Urinary bladder (tissue), 4 donors: Measurements from ENCODE around the gene MARCHF3. TPM values are rescaled to one million over a fixed set of nuclear protein-coding genes. Genes with fewer than 3 reads are reported as not detected.

Source experiments
- DNase-seq: peaks from one replicate; pipeline ENCODE4 v3.0.0-alpha.2; 2015; ENCODE audit errors: extremely low spot score
- H3K27ac ChIP-seq: one replicate; pipeline ENCODE4 v1.5.1; 2013; ENCODE audit warnings: low read depth, mild to moderate bottlenecking, moderate library complexity
- H3K36me3 ChIP-seq: one replicate; pipeline ENCODE4 v1.6.1; 2013; ENCODE audit warnings: mild to moderate bottlenecking, moderate library complexity; ENCODE audit not compliant: insufficient read depth
- H3K4me1 ChIP-seq: one replicate; pipeline ENCODE4 v1.6.1; 2013; ENCODE audit warnings: mild to moderate bottlenecking, moderate library complexity; ENCODE audit not compliant: insufficient read depth
- H3K4me3 ChIP-seq: one replicate; pipeline ENCODE4 v1.5.1; 2013; ENCODE audit warnings: low read depth, low read length
- WGBS: extraction: QIAGEN DNeasy Blood & Tissue Kit; methylation state at CpG from one replicate; pipeline ENCODE4 v1.1.7; 2013; 5-methylcytosine and 5-hydroxymethylcytosine counted together
- polyA plus RNA-seq: library from polyadenylated mRNA; stranded (reverse); fragments of 200-250 nt; gene quantifications from one replicate; pipeline ENCODE4 v1.2.3, GENCODE V29; 2013
- total RNA-seq: library from RNA; depleted of rRNA; stranded (reverse); fragments of >200 nt; gene quantifications from one replicate; pipeline ENCODE4 v1.2.3, GENCODE V29; 2014
- donor health status: healthy with polysubstance abuse.
- donor health status: healthy.

Gene MARCHF3
- total and polyA plus RNA-seq, 2 donors = 8.6 to 9.2 TPM

DNA sequence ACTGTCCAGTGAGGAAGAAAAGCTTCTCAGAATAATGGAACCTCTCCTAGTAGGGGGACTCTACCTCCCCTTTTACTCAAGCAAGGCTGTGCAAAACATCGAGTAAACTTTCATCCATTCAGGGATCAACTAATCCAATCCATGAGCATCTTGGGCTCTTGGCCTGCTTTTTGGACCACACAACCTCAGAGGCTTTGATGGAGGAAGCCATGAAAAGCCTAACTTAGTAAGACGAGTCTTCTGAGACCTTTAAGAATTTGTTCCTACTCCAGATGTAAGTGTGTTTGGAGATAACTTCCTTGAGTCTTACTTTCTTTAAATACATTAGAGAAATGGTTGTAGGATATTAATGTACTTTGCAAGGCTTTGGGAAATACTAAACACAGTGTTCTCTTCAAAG lies 49.1 kb downstream of the MARCHF3 start:
- 83% methylated on average over 2 of the region's 2 CpGs for WGBS
- H3K4me1 ChIP-seq = no peaks in the 10 kb centered on the region
- H3K4me3 ChIP-seq = no peak overlapping the region
- H3K27ac ChIP-seq = no peak overlapping the region
- no peak for DNase-seq
- no peaks in the 10 kb centered on the region for H3K36me3 ChIP-seq

DNA sequence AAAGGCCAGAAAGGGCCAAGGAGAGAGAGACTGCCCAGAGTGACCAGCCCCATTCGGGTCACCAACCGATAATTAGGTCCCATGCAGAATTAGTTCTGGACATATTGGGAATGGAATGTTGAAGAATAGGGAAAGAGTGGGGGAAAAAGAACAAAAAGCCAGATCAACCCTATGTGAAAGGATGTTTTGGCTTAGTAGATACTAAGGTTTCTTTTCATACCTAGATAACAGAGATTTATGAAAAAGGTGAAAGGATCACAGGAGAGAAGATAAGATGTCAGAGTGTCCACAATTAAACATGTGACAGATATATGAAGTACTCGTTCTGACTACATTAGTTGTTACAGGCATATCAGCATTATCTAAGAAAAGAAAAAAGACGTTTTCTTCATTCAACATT lies 52.1 kb downstream of the MARCHF3 start:
- DNase-seq = no peak
- Histone ChIP-seq H3K36me3 (no peaks in the 10 kb centered on the region), H3K4me1 (no peaks in the 10 kb centered on the region), H3K27ac (no peak overlapping the region), H3K4me3 (no peak overlapping the region)
- 67% methylated on average over 4 of the region's 4 CpGs for WGBS

DNA sequence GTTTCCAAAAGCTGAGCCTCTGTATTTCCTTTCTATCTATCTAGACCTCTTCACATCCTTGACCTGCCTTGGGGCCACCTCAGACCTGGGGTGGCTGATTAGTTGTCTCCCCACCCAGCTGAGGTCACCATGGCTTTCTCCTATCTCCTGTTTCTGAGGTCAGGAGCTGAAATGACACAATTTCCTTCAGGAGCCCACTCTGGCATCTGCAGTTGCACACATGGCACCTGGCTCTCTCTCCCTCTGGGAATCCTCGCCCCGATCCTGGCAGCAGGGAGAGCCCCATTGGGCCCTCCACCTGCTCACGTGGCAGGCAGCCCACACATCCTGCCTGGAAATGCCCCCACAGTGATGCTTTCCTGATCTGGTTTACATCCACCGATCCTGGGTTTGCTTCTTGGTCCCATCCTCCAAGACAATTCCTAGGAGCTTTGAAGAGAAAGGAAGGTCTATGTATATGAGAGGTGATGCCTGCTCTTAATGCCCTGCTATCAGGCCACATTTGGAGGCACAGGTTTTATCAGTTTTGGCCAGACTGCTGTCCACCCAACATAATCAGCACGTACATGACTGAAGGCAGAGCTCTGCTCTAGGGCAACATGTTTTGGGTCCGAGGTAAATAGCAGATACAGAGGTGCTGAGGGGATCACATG lies 53.7 kb downstream of the MARCHF3 start:
- no peak overlapping the region for H3K4me3 ChIP-seq
- H3K27ac ChIP-seq = no peak overlapping the region
- 83% methylated on average over 6 of the region's 6 CpGs for WGBS
- no peaks in the 10 kb centered on the region for H3K4me1 ChIP-seq
- DNase-seq = no peak
- H3K36me3 ChIP-seq = no peaks in the 10 kb centered on the region

DNA sequence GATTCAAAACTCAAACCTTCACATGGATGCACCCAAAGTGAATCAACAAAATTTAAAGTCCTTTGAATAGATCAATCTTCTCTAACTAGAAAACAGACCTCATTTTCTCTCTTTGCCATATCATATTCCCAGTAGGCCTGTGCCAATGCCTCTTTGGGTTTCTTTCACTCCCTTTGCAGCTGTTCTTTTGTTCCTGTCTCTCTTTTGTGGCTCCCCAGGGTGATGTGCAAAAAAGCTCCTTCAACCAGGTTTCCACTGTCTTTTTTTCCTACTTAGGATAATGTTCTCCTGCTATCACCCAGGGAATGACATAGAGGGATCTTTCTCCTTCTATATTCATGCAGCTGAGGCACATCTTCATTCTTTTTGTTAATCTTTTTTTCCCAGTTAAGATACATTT lies 54.6 kb downstream of the MARCHF3 start:
- no peak overlapping the region for H3K4me3 ChIP-seq
- no peaks in the 10 kb centered on the region for H3K36me3 ChIP-seq
- H3K4me1 ChIP-seq = no peaks in the 10 kb centered on the region
- no peak overlapping the region for H3K27ac ChIP-seq
- no peak for DNase-seq

DNA sequence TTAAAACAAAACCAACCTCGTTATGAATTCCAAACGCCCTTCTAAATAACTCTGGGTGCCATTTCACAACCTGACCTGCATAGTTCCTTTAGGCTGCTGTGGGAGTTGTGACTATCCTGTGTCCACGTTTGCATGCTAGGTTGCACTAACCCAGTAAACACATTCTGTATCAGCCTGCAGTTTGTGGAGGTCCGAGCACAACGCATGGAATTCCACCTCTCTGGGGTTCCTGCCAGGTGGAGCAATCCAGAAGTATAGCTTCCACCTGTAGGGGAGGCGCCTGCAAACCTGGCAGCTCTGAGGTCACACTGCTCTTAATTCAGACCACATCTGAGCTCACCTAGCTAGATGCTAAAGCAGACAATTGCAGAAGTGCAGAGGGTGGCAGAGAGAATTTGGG lies 57.2 kb downstream of the MARCHF3 start:
- no peak for DNase-seq
- WGBS = 84% methylated on average over 6 of the region's 6 CpGs
- Histone ChIP-seq H3K4me3 (no peak overlapping the region), H3K36me3 (no peaks in the 10 kb centered on the region), H3K4me1 (no peaks in the 10 kb centered on the region), H3K27ac (no peak overlapping the region)

DNA sequence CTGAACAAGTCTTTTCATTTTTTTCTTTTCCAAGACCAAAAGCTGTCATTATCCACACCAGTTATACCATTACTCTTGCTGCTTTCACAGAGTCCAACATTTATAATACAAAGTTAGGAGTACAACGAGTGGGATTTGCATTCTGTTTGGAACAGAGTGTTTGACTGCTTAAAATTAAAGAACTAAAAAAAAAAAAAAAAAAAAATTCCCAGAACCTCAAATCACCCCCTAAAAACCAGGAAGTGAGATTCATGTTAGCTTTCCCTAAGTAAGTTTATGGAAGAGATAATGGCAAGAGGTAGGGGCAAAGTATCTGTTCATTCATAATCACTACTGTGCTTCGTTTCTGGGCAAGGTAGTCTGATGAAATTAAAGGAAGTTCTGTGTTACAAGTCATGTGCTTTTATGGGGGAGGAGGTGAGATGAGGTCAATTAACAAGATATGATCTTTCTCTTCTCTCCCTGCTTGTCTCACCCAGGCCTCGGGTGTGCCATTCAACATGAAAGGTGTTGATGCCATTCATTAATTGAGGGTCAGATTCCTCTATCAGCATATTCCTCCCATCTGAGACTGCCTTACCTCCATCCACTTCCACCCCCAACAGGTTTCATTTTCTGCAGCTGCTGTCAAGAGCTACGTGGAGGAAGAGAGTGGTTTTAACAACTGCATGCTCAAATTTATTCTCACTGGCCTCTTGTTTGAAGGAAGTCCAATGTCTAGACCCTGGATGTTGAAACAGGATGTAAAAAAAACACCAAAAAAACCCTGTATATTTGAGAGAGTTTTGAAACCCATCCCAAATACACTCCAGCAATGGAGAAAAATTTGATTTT lies 58.1 kb downstream of the MARCHF3 start:
- 51% methylated on average over 4 of the region's 4 CpGs for WGBS
- no peak for DNase-seq
- no peak overlapping the region for H3K4me3 ChIP-seq
- H3K36me3 ChIP-seq = no peaks in the 10 kb centered on the region
- no peaks in the 10 kb centered on the region for H3K4me1 ChIP-seq
- H3K27ac ChIP-seq = no peak overlapping the region

DNA sequence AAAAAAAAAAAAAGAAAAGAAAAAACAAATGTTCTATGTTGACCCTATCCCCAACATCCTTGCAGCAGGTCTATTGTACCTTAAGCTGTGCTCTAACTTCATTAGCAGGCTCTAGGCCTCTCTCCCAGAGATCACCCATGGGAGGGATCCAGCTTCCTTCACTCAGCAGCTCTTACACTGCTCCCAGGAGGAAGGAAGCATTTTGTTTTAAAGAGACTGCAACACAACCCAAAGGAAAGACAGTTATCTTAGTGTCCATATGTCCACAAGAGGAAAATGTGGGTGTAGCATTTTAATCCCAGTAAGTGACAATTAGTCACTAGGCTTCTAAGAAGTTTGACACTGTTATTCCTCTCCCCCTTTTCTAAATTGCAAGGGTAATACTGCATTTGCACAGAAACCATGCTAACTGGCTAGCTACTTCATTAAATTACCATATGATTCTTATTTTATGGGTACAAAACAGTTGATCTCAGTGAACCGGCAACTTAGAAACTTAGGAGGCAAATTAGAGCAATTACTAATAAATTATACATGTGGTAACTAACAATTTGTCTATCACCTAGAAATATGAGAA lies 58.8 kb downstream of the MARCHF3 start:
- Histone ChIP-seq H3K27ac (no peak overlapping the region), H3K36me3 (no peaks in the 10 kb centered on the region), H3K4me3 (no peak overlapping the region), H3K4me1 (no peaks in the 10 kb centered on the region)
- 91% methylated on average over 1 of the region's 1 CpG for WGBS
- DNase-seq = no peak

DNA sequence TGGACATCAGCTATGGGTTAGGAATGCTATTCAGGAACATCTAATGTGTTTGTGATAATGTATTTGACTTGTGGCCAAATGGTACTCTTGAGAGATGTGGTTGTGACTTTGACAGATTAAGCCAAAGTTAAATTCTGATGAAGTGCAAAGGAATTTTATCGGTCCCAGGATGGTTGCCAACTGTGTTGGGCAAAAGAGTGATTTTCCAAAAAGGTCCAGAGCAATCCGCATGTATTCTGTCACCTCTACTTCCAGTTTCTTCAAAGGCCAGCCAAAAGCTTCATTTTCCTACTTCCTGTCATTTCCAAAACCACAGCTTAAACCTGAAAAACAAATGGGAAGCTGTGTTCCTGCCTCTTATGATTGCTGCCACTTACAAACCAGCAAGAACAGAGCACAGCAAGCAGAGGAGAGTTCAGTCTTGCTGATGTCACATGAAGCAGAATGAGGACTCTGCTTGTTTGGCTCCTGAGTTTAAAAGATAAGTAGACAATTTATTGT lies 59.8 kb downstream of the MARCHF3 start:
- Histone ChIP-seq H3K36me3 (no peaks in the 10 kb centered on the region), H3K4me3 (no peak overlapping the region), H3K4me1 (no peaks in the 10 kb centered on the region), H3K27ac (no peak overlapping the region)
- no peak for DNase-seq
- 43% methylated on average over 2 of the region's 2 CpGs for WGBS

DNA sequence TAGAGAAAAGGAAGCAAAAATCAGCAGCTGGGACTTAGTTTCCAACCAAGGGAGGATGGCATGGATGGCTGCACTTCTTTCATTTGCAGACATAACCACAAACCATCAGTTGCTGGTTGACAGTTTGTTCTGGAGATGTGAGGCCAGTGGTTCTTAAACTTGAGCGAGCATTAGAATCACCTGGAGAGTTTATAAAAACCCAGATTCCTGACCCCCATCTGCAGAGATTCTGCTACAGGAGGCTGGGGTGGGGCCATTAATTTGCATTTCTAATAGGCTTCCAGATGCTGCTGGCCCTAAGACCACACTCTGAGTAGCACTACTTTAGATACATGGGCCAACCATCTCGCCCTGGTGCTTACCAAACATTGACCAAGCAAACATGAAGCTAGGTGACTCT lies 60.8 kb downstream of the MARCHF3 start:
- no peak for DNase-seq
- no peak overlapping the region for H3K4me3 ChIP-seq
- no peaks in the 10 kb centered on the region for H3K36me3 ChIP-seq
- no peaks in the 10 kb centered on the region for H3K4me1 ChIP-seq
- 95% methylated on average over 2 of the region's 2 CpGs for WGBS
- H3K27ac ChIP-seq = no peak overlapping the region

DNA sequence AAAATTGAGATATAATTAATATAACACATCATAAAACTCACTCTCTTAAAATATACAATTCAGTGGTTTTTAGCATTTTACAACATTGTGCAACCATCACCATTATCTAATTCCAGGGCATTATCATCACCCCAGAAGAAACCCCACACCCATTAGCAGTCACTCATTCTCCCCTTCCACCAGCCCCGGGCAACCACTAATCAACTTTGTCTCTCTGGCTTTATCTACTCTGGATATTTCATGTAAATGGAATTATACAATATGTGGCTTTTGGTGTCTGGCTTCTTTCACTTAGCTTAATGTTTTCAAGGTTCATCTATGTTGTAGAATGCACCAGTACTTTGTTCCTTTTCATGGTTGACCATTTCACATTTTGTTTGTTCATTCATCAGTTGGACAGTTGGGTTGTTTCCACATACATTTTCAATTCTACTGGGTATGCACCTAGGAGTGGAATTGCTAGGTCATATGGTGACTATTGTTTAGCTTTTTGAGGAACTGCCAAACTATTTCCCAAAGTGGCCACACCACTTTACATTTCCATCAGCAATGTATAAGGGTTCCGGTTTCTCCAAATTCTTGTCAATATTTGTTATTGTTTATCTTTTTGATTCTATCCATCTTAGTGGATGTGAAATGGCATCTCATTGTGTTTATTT lies 62.4 kb downstream of the MARCHF3 start:
- Histone ChIP-seq H3K4me3 (no peak overlapping the region), H3K27ac (no peak overlapping the region), H3K36me3 (no peaks in the 10 kb centered on the region), H3K4me1 (no peaks in the 10 kb centered on the region)
- WGBS = 82% methylated on average over 2 of the region's 2 CpGs
- DNase-seq = no peak

DNA sequence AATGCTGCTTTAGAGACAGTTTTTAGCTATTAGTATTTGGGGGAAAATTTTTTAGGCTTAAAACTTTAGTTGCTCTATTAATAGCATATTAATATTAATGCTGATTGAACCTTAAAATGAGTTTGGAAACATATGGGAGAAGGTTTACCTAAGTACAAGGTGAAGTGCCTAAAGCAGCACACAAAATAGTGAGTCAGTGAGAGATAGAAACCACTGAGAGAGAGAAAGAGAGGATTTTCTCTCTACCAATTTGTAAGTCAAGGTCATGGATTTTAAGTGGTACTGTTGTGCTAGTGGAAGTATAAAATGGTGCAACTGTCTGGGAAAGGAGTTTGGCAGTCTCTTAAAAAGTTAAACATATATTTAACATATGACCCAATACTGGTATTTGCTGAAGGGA lies 64.9 kb downstream of the MARCHF3 start:
- no peaks in the 10 kb centered on the region for H3K4me1 ChIP-seq
- no peaks in the 10 kb centered on the region for H3K36me3 ChIP-seq
- H3K4me3 ChIP-seq = no peak overlapping the region
- no peak for DNase-seq
- H3K27ac ChIP-seq = no peak overlapping the region

DNA sequence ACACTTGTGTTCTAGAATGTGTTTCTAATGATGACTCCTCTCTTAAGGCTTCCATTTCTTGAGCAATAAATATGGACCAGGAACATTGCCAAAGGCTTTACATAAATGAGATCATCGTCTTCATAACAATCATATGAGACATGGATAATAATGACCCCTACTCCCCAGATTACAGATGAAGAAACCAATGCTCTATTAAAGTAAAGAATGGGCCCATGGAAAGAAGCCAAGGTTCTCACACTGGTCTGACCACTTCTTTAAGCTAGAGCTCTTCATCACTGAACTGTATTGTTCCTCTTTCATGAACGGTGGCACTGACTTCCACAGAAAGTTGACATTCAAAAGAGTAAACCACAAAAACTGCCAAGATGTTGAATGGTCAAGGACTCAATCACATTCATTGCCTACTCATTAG lies 65.3 kb downstream of the MARCHF3 start:
- WGBS = 51% methylated on average over 2 of the region's 2 CpGs
- H3K27ac ChIP-seq = no peak overlapping the region

DNA sequence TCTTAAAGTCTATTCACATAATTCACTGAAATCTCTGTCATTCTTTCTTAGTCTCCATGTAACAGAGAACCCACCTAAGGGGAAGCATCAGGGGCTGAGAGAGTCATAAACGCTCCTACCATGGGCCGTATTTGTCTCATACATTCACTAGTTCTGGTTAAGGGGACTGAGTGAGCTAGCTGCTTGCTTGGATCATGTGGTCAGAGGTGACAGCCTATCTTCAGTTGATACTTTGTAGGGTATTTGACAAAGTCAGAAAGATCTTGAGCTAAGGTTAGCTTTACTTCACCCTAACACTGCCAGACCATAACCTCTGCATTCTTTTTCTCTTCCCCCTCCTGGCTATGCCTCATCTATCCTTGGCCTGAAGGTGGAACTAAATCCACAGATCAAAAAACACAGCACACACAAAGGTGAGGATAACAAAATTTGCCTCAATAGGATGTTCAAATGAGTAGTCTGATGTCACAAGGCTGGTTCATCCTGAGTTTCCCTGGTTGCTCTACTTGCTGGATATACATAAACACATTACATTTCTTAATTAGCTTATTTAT lies 66.5 kb downstream of the MARCHF3 start:
- Histone ChIP-seq H3K27ac (no peak overlapping the region), H3K4me1 (no peaks in the 10 kb centered on the region)
- WGBS = 86% methylated on average over 2 of the region's 2 CpGs

More for the DNA sequence above, 65.3 kb downstream of the MARCHF3 start:
- H3K36me3 ChIP-seq = no peaks in the 10 kb centered on the region
- H3K4me3 ChIP-seq = no peak overlapping the region
- DNase-seq = no peak
- no peaks in the 10 kb centered on the region for H3K4me1 ChIP-seq

More for the DNA sequence above, 66.5 kb downstream of the MARCHF3 start:
- no peak for DNase-seq
- H3K4me3 ChIP-seq = no peak overlapping the region
- H3K36me3 ChIP-seq = no peaks in the 10 kb centered on the region
